Measurements from ENCODE around the gene ZMYND8. TPM values are rescaled to one million over a fixed set of nuclear protein-coding genes. Genes with fewer than 3 reads are reported as not detected.

The ZMYND8 gene
- total RNA-seq, 1 experiment from 2014 or later, result 29.0 TPM

GRCh38 chr20:47290666-47291430, 65.7 kb downstream of the ZMYND8 start:
- no peaks in the 10 kb centered on the region for H3K9me3 ChIP-seq (ENCODE audit: control insufficient read depth in 1 of 2, insufficient read depth in 1 of 2, low read depth in 1 of 2, low read length in 2 of 2)
- no peaks in the 10 kb centered on the region for H3K4me1 ChIP-seq (ENCODE audit: control insufficient read depth in 1 of 2, insufficient read depth in 2 of 2, low read length in 2 of 2)
- no peaks in the 10 kb centered on the region for H3K27me3 ChIP-seq (ENCODE audit: insufficient read depth, low read length)
- peaks cover 5% of the 10 kb centered on the region; the same call in 1 of the 2 replicates for H3K79me2 ChIP-seq (ENCODE audit: insufficient read depth, low read length)
- no peaks in the 10 kb centered on the region for H4K20me1 ChIP-seq (ENCODE audit: insufficient read depth)
- no peaks in the 10 kb centered on the region for H3K9me2 ChIP-seq (ENCODE audit: insufficient read depth)
- H3K9ac ChIP-seq (ENCODE audit: low read length), result no peak overlapping the region
- H3K4me3 ChIP-seq (replicated peaks in 1 of 2; ENCODE audit: low read depth in 1 of 2, low read length in 2 of 2), result no peak overlapping the region
- H2AFZ ChIP-seq (ENCODE audit: low read depth, low read length, poor library complexity, severe bottlenecking), result no peak overlapping the region
- no peak for TF ChIP-seq MAX (IDR thresholded peaks at IDR 0.05)
- no peak for TF ChIP-seq JUND (IDR thresholded peaks at IDR 0.05)
- TF ChIP-seq SP1 (IDR thresholded peaks at IDR 0.05; ENCODE audit: low read depth), result no peak
- no peak for TF ChIP-seq EZH2phosphoT487 (IDR thresholded peaks at IDR 0.05; ENCODE audit: borderline replicate concordance)
- TF ChIP-seq YY1 (IDR thresholded peaks at IDR 0.05; ENCODE audit: extremely low read depth, insufficient replicate concordance, low read depth, low read length), result no peak
- no peak for TF ChIP-seq ZBTB33 (IDR thresholded peaks at IDR 0.05; ENCODE audit: extremely low read depth, insufficient replicate concordance, low read length)
- no peak for TF ChIP-seq SRF (IDR thresholded peaks at IDR 0.05; ENCODE audit: low read depth)
- TF ChIP-seq ELF1 (IDR thresholded peaks at IDR 0.05; ENCODE audit: borderline replicate concordance, low read depth), result no peak
- TF ChIP-seq POLR2AphosphoS5 (IDR thresholded peaks at IDR 0.05; ENCODE audit: low read depth, low read length), result no peak
- TF ChIP-seq EGR1 (IDR thresholded peaks at IDR 0.05; ENCODE audit: low read depth), result no peak
- TF ChIP-seq ZFX (IDR thresholded peaks at IDR 0.05), result no peak
- no peak for TF ChIP-seq POLR2A (IDR thresholded peaks at IDR 0.05; ENCODE audit: borderline replicate concordance, extremely low read depth, insufficient read depth, insufficient read length)
- TF ChIP-seq REST (IDR thresholded peaks at IDR 0.05; ENCODE audit: low read depth), result no peak
- TF ChIP-seq RAD21 (IDR thresholded peaks at IDR 0.05; ENCODE audit: low read depth), result no peak
- H3K27ac ChIP-seq (ENCODE audit: low read depth, low read length), result no peak overlapping the region
- ChIA-PET CTCF (no interaction called here), RAD21 (ENCODE audit: low non-redundant PET in 1 of 2, low total read pairs in 2 of 2, uncharacterized antibody in 2 of 2, unreplicated experiment in 2 of 2) (no interaction called here), POLR2A (no interaction called here)
- intact Hi-C loops (cut with micrococcal nuclease), result no loop called here
- BruUV-seq (replicated peaks), result no TSS peak
- DNase-seq (ENCODE audit: low read depth, low spot score) (no peak), ATAC-seq (no peak)
- H3K4me2 ChIP-seq (ENCODE audit: low read length), result no peak overlapping the region
- H3K36me3 ChIP-seq (ENCODE audit: control insufficient read depth in 1 of 2, insufficient read depth in 2 of 2, low read length in 2 of 2), result peaks cover 26 to 37% of the 10 kb centered on the region in 2 experiments; a peak in 3 of 4 replicates

Data from HCT116 (cell line).